GM21529 (cell line): ENCODE measurements around the gene FIBP.
"Not testable (repeated sequence)": the region's sequence is repeated elsewhere in the genome, so short reads cannot be mapped to it uniquely, and the experiment has no call there.

Experiments used
- ATAC-seq: cut with Tn5 transposase; IDR thresholded peaks from one replicate; pipeline ENCODE4 v1.9.1; 2021; ENCODE audit not compliant: unreplicated experiment

FIBP gene

GRCh38 chr11:65849366-65849765 is 38.9 kb downstream of the FIBP start:
- no peak for ATAC-seq

DNA sequence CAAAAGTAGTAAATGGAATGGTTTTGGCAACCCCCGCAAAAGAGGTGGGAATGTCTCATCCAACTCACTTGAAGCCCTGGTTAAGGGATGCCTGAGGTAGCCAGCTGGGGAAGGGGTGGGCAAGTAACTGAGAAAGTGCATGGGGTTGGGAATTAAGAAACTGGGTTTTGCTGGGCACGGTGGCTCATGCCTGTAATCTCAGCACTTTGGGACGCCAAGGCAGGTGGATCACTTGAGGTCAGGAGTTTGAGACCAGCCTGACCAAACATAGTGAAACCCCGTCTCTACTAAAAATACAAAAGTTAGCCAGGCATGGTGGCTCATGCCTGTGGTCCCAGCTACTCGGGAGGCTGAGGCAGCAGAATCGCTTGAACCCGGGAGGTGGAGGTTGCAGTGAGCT is 39.6 kb downstream of the FIBP start:
- ATAC-seq: not testable (repeated sequence)

DNA sequence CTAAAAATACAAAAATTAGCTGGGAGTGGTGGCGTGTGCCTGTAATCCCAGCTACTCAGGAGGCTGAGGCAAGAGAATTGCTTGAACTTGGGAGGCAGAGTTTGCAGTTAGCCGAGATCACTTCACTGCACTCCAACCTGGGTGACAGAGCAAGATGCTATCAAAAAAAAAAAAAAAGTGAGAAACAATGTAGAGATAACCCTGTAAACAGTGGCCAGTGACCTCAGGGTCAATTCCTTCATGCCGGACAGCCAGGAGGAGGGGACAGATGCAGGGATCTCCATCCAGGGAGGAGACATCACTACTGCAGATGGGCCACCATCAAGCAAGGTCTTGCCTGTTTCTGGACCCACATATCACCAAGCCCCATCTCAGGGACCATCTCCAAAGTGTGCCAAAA is 40.5 kb downstream of the FIBP start:
- no peak for ATAC-seq

DNA sequence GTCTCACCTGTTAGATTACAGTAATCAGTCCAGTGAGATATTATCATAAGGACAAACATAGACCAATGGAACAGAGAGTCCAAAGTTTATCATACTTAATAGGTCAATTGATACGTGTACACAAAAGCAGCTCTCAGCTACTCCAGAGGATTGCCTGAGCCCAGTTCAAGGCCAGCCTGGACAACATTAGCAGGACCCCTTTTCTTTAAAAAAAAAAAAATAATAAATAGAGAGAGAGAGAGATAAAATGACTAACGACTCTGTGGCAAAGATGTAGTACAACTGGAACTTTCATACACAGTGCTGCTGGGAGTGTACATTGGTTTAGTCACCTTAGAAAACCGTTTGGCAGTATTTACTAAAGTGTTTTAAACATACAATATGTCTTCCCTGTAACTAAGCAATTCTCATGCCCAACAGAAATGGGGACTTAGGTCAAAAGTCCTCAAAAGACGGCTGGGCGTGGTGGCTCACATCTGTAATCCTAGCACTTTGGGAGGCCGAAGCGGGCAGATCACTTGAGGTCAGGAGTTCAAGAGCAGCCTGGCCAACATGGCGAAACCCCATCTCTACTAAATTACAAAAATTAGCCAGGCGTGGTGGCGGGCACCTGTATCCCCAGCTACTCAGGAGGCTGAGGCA is 43.9 kb downstream of the FIBP start:
- ATAC-seq: no peak

- no peak for ATAC-seq
Measured at GRCh38 chr11:65843811-65844210, 44.5 kb downstream of the FIBP start.

- ATAC-seq: no peak
Measured at GRCh38 chr11:65842144-65842543, 46.1 kb downstream of the FIBP start.

DNA sequence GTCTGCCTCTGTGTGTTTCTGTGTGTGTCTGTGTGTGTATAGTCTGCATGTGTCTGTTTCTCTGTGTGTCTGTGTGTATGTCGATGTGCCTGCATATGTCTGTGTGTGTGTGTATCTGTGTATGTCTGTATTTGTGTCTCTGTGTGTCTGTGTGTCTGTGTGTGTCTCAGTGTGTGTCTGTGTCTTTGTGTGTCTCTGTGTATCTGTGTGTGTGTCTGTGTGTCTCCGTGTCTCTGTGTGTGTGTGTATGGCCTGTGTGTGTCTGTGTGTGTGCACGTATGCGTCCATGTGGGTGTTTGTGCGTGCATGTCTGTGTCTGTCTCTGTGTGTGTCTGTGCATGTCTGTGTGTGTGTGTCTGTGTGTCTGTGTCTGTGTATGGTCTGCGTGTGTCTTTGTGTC is 54.1 kb downstream of the FIBP start:
- no peak for ATAC-seq
